Sigmoid colon (tissue), 4 donors: ENCODE data around the gene GBGT1.

Source experiments
- CTCF ChIP-seq, 4 experiments: fragments of 450-650 bp in 3 of 4; fragments of 200-600 bp in 1 of 4; IDR thresholded peaks; one replicate each; pipeline ENCODE4 v1.5.1; 2016 to 2019; ENCODE audit warnings: antibody characterized with exemption in 4 of 4, mild to moderate bottlenecking in 3 of 4, moderate library complexity in 2 of 4
- EP300 ChIP-seq, 4 donors: sonication (generic); formaldehyde crosslinking; IDR thresholded peaks; one replicate each; pipeline ENCODE4 v1.6.1; 2017; ENCODE audit warnings: antibody characterized with exemption in 4 of 4
- POLR2A ChIP-seq, 2 donors: fragments of 450-650 bp; IDR thresholded peaks; one replicate each; pipeline ENCODE4 v1.6.1; 2016; ENCODE audit warnings: antibody characterized with exemption in 2 of 2, mild to moderate bottlenecking in 2 of 2, moderate library complexity in 2 of 2

DNA sequence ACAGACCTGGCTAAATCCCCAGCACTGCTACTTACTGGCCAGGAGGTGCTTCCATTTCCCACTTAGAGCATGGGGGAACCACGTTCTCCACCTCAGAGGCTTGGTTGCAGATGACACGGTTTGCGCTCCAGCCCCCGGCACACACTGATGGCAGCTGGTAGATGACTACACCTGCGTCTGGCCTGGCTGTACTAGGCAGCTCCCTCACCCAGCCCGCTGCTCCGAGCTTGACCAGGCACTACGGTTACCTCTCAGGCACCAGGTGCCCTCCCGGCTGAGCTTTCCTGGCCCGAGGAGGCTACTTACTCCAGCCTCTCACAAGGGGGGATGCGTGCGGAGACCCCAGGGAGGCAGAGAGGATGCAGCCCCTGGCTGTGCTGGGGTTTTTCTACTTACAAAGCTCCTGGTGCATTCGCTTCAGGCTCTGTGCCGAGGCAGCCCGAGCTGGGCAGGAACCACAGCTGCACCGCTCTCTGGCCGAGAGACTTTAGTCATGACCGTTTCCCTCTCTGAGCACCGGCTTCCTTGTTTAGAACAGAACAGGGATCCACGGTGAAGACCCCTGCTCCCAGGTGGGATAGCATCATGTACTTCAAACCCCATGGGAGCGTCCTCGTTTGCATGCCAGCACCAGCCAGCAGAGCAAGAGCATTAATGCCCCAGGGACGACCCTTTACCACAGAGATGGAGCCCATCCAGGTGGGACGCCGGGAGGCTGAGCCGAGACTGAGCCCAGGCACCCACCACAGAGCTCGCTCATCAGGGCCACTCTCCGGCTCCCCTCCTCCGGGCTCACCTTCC, 7.6 kb upstream of the GBGT1 start:
- TF ChIP-seq POLR2A (IDR thresholded peaks at IDR 0.05) (no peak), CTCF (IDR thresholded peaks at IDR 0.05) (no peak), EP300 (IDR thresholded peaks at IDR 0.05) (no peak)
